Measurements from ENCODE around the gene RNF128. TPM values are rescaled to one million over a fixed set of nuclear protein-coding genes. Genes with fewer than 3 reads are reported as not detected.

The RNF128 gene
- total and polyA plus RNA-seq, 10 of the 15 experiments (the other 5 are each of a cell fraction or from before 2014, with no cell fraction given), result 0.10 TPM; not detected in 9

- TF ChIP-seq STAT3 (IDR thresholded peaks at IDR 0.05; ENCODE audit: low read depth, low read length) (no peak), CEBPB (IDR thresholded peaks at IDR 0.05; ENCODE audit: borderline replicate concordance in 1 of 2, low read depth in 2 of 2, low read length in 2 of 2) (no peak), ELK1 (IDR thresholded peaks at IDR 0.05; ENCODE audit: low read depth, low read length) (no peak), ZNF217 (IDR thresholded peaks at IDR 0.05) (no peak), E2F4 (IDR thresholded peaks at IDR 0.05; ENCODE audit: low read depth, low read length) (no peak), MYB (IDR thresholded peaks at IDR 0.05; ENCODE audit: borderline replicate concordance, low read depth, low read length) (no peak), IKZF2 (IDR thresholded peaks at IDR 0.05) (no peak), CBX5 (IDR thresholded peaks at IDR 0.05; ENCODE audit: low read depth) (no peak), IKZF1 (conservative IDR thresholded peaks at IDR 0.05) (no peak), TCF7 (IDR thresholded peaks at IDR 0.05; ENCODE audit: borderline replicate concordance) (no peak), EED (IDR thresholded peaks at IDR 0.05; ENCODE audit: low read depth) (no peak)
Measured at GRCh38 chrX:106706466-106706865, 20.0 kb upstream of the RNF128 start (continued).

GRCh38 chrX:106707771-106708454 is 18.6 kb upstream of the RNF128 start:
- no peaks in the 10 kb centered on the region for H4K20me1 ChIP-seq (ENCODE audit: control insufficient read depth, insufficient read depth)
- ChIA-PET CTCF (no interaction called here), POLR2A (no interaction called here), SMC1A (ENCODE audit: uncharacterized antibody, unreplicated experiment) (interaction anchor here (1.4 kb wide), 1 partner anchor 26 kb away, joined by 4 read pairs; no protein-coding TSS in a partner anchor), RAD21 (ENCODE audit: unreplicated experiment) (no interaction called here)
- no peaks in the 10 kb centered on the region for H3K79me2 ChIP-seq (ENCODE audit: control insufficient read depth, insufficient read depth, low read length)
- FAIRE-seq, result no peak
- no peak for DNase-seq (ENCODE audit: low read depth, low spot score)
- WGBS (ENCODE audit: insufficient coverage, insufficient replicate concordance, low lambda C conversion rate, missing lambda C conversion rate), result 25% methylated on average over 3 of the region's 3 CpGs
- no peaks in the 10 kb centered on the region for H3K9me3 ChIP-seq (replicated peaks; ENCODE audit: control insufficient read depth, insufficient read depth, low read length)
- no peak overlapping the region for H3K4me3 ChIP-seq
- no TSS peak for BruUV-seq (replicated peaks)
- H3K36me3 ChIP-seq (ENCODE audit: control insufficient read depth in 2 of 2, insufficient read depth in 2 of 2, low read length in 1 of 2), result no peaks in the 10 kb centered on the region
- H3K27me3 ChIP-seq (replicated peaks in 1 of 2; ENCODE audit: control insufficient read depth in 2 of 2, insufficient read depth in 2 of 2, low read length in 1 of 2), result no peaks in the 10 kb centered on the region
- ATAC-seq, result no peak
- intact Hi-C loops (cut with micrococcal nuclease; ENCODE audit: unreplicated experiment) (no loop called here), in situ Hi-C loops (cut with MboI) (no loop called here)
- H3K4me1 ChIP-seq (ENCODE audit: control insufficient read depth, insufficient read depth, low read length), result no peaks in the 10 kb centered on the region
- no peak overlapping the region for H2AFZ ChIP-seq (ENCODE audit: control insufficient read depth, low read depth, low read length)
- no peak overlapping the region for H3K27ac ChIP-seq (ENCODE audit: control insufficient read depth, insufficient read depth)
- H3K4me2 ChIP-seq (ENCODE audit: control insufficient read depth, insufficient read depth), result no peak overlapping the region
- no peak overlapping the region for H3K9ac ChIP-seq (ENCODE audit: control insufficient read depth, insufficient read depth, low read length)
- TF ChIP-seq NFYB (IDR thresholded peaks at IDR 0.05; ENCODE audit: insufficient read depth, low read depth, low read length), result no peak
- TF ChIP-seq ETV6 (conservative IDR thresholded peaks at IDR 0.05 in 1 of 2, IDR thresholded peaks at IDR 0.05 in 1 of 2; ENCODE audit: borderline replicate concordance in 1 of 2, low read depth in 1 of 2), result no peak
- no peak for TF ChIP-seq USF2 (IDR thresholded peaks at IDR 0.05; ENCODE audit: borderline replicate concordance, low read depth, low read length)
- TF ChIP-seq MLLT1 (IDR thresholded peaks at IDR 0.05), result no peak
- TF ChIP-seq FOXK2 (IDR thresholded peaks at IDR 0.05), result no peak
- TF ChIP-seq SMC3 (IDR thresholded peaks at IDR 0.05; ENCODE audit: borderline replicate concordance, low read length), result no peak
- no peak for TF ChIP-seq CHD2 (IDR thresholded peaks at IDR 0.05; ENCODE audit: borderline replicate concordance, low read depth, low read length)

Measured in GM12878 (cell line).